Right lobe of liver (tissue), 6 donors: ENCODE measurements around the gene DRC7. TPM values are rescaled to one million over a fixed set of nuclear protein-coding genes. Genes with fewer than 3 reads are reported as not detected.
A peak's percentile ranks its signal among the peaks of the same experiment; 100 is the strongest.

Source experiments
- ATAC-seq, 4 donors: fragments of 200-7000 bp; cut with Tn5 transposase; one replicate each; pipeline ENCODE4 v1.9.1; 2020; ENCODE audit warnings: mild to moderate bottlenecking in 4 of 4, moderate library complexity in 4 of 4
- DNase-seq, 3 donors: peaks; one replicate each; pipeline ENCODE4 v3.0.0-alpha.2; 2020
- H3K27ac ChIP-seq, 3 donors: fragments of 200-600 bp; one replicate each; pipeline ENCODE4 v1.8.0; 2022
- H3K27me3 ChIP-seq, 2 donors: fragments of 200-600 bp; one replicate each; pipeline ENCODE4 v1.8.0; 2022
- H3K36me3 ChIP-seq, 4 donors: fragments of 200-600 bp; sonication (generic) in 1 of 4; one replicate each; pipeline versions ENCODE4 v1.5.1 to v1.8.0; 2017 to 2022; ENCODE audit warnings: control low read depth in 1 of 4
- H3K4me1 ChIP-seq, 4 donors: fragments of 200-600 bp; sonication (generic) in 1 of 4; one replicate each; pipeline versions ENCODE4 v1.5.1 to v1.8.0; 2017 to 2022; ENCODE audit warnings: control low read depth in 1 of 4
- H3K4me3 ChIP-seq, 3 donors: fragments of 200-600 bp; one replicate each; pipeline ENCODE4 v1.8.0; 2022
- H3K9me3 ChIP-seq, 4 donors: fragments of 200-600 bp; sonication (generic) in 1 of 4; one replicate each; pipeline versions ENCODE4 v1.5.1 to v1.8.0; 2017 to 2022; ENCODE audit warnings: control low read depth in 1 of 4
- CTCF ChIP-seq, 4 donors: fragments of 200-600 bp in 3 of 4; fragments of 450-650 bp in 1 of 4; IDR thresholded peaks; one replicate each; pipeline versions ENCODE4 v1.5.1 to v1.8.0; 2016 to 2022; ENCODE audit warnings: antibody characterized with exemption in 4 of 4, mild to moderate bottlenecking in 2 of 4
- POLR2A ChIP-seq: fragments of 450-650 bp; IDR thresholded peaks from one replicate; pipeline ENCODE4 v1.6.1; 2017; ENCODE audit warnings: antibody characterized with exemption, mild to moderate bottlenecking
- WGBS: methylation state at CpG from one replicate; pipeline ENCODE4 v1.1.6; 2018; ENCODE audit warnings: low coverage, low lambda C conversion rate; ENCODE audit not compliant: insufficient coverage; ENCODE audit errors: missing lambda C conversion rate; 5-methylcytosine and 5-hydroxymethylcytosine counted together
- intact Hi-C, 2 donors: fragments of 100-400 bp; cut with DNase I; formaldehyde crosslinking; loops; one replicate each; pipeline versions ENCODE4 v1.11.2 to v1.14.1; 2022
- total RNA-seq, 6 experiments: library from RNA; depleted of rRNA in 2 of 6; stranded (reverse); fragments of >200 nt in 2 of 6; fragmentation: NEBNext Ultra II Directional in 3 of 6; extraction: Animal tissue kit (Norgen Biotek cat#: 25700) in 3 of 6; gene quantifications; one replicate each; pipeline versions ENCODE4 v1.1.0 to v1.2.4, GENCODE V29; 2016 to 2023
- donor health status: DM: no; HTN: yes; CAD: no.
- donor health status: DM: no; HTN: no; CAD: no.
- donor health status: DM: no; HTN: no; CAD: no.
- donor health status: DM: no; HTN: yes; CAD: no.
- donor health status: DM: no; HTN: yes; CAD: no.

The DRC7 gene
- total RNA-seq, 6 experiments from 2014 or later: 0.06 to 0.37 (median 0.19) TPM

GRCh38 chr16:57701759-57702371 lies 7.3 kb downstream of the DRC7 start:
- Histone ChIP-seq H3K36me3 (no peaks in the 10 kb centered on the region), H3K27ac (peak overlapping the region in 1 of 3 donors; percentile 45), H3K27me3 (no peaks in the 10 kb centered on the region), H3K4me1 (peaks cover 0 to 29% (median 8%) of the 10 kb centered on the region in 4 donors), H3K4me3 (no peak overlapping the region), H3K9me3 (no peaks in the 10 kb centered on the region)
- TF ChIP-seq CTCF (IDR thresholded peaks at IDR 0.05): no peak
- no peak for TF ChIP-seq POLR2A
- no peak for DNase-seq
- intact Hi-C loops: no loop called here
- ATAC-seq: no peak
- 96% methylated on average over 5 of the region's 23 CpGs for WGBS

- intact Hi-C loops: no loop called here
- Histone ChIP-seq H3K4me1 (peaks cover 0 to 29% (median 8%) of the 10 kb centered on the region in 4 donors), H3K36me3 (no peaks in the 10 kb centered on the region), H3K27ac (peak overlapping the region in 2 of 3 donors; percentile 88 to 91), H3K27me3 (no peaks in the 10 kb centered on the region), H3K9me3 (no peaks in the 10 kb centered on the region), H3K4me3 (no peak overlapping the region)
- no peak for DNase-seq
- ATAC-seq: no peak
- TF ChIP-seq CTCF (IDR thresholded peaks at IDR 0.05) (no peak), POLR2A (no peak)
- WGBS: 64% methylated on average over 11 of the region's 11 CpGs
Observed at GRCh38 chr16:57703416-57704010, 8.9 kb downstream of the DRC7 start.

- peaks cover 0 to 29% (median 8%) of the 10 kb centered on the region in 4 donors for H3K4me1 ChIP-seq
- TF ChIP-seq CTCF (IDR thresholded peaks at IDR 0.05) (no peak), POLR2A (no peak)
- H3K4me3 ChIP-seq: no peak overlapping the region
- ATAC-seq: peak; percentile 86 to 93 (median 91)
- H3K36me3 ChIP-seq: no peaks in the 10 kb centered on the region
- peak overlapping the region in 2 of 3 donors; percentile 88 to 91 for H3K27ac ChIP-seq
- 7% methylated on average over 9 of the region's 11 CpGs for WGBS
- DNase-seq: no peak
- no peaks in the 10 kb centered on the region for H3K9me3 ChIP-seq
- H3K27me3 ChIP-seq: no peaks in the 10 kb centered on the region
- intact Hi-C loops: no loop called here
Observed at GRCh38 chr16:57704011-57704904, 9.7 kb downstream of the DRC7 start.

- no peaks in the 10 kb centered on the region for H3K27me3 ChIP-seq
- no peak for ATAC-seq
- no peak overlapping the region for H3K4me3 ChIP-seq
- no peak for TF ChIP-seq CTCF (IDR thresholded peaks at IDR 0.05)
- TF ChIP-seq POLR2A: no peak
- no peaks in the 10 kb centered on the region for H3K9me3 ChIP-seq
- WGBS: 96% methylated on average over 4 of the region's 4 CpGs
- H3K36me3 ChIP-seq: no peaks in the 10 kb centered on the region
- intact Hi-C loops: no loop called here
- peaks cover 0 to 29% (median 8%) of the 10 kb centered on the region in 4 donors for H3K4me1 ChIP-seq
- peak overlapping the region in 2 of 3 donors; percentile 88 to 91 for H3K27ac ChIP-seq
- no peak for DNase-seq
Observed at GRCh38 chr16:57704905-57705852, 10.6 kb downstream of the DRC7 start.
